Panc1 (cell line): ENCODE measurements around the gene KLHDC7A. TPM values are rescaled to one million over a fixed set of nuclear protein-coding genes. Genes with fewer than 3 reads are reported as not detected.

ENCODE experiments used
- ATAC-seq: fragments of 200-7000 bp; cut with Tn5 transposase; 2 replicates; pipeline ENCODE4 v1.9.1; 2020; ENCODE audit warnings: mild to moderate bottlenecking, moderate library complexity
- BruUV-seq: library from RNA; stranded (reverse); fragments of 400-500 nt; replicated peaks from 2 replicates; lab custom pipeline; 2021; lab: Mats Ljungman, UMichigan
- CTCF ChIA-PET: fragments of 300-600 bp; sonication (Branson Sonifier 250); formaldehyde crosslinking; loops from one replicate; lab custom pipeline; 2022; ENCODE audit warnings: antibody characterized with exemption; lab: Charles Lee
- POLR2A ChIA-PET: fragments of 300-600 bp; sonication (Branson Sonifier 250); formaldehyde crosslinking; loops from one replicate; lab custom pipeline; 2022; ENCODE audit warnings: antibody characterized with exemption; lab: Charles Lee
- DNase-seq: peaks from one replicate; pipeline ENCODE4 v3.0.0-alpha.2; 2010; ENCODE audit warnings: low read depth, low spot score
- H3K27ac ChIP-seq: 2 replicates; pipeline ENCODE4 v1.5.1; 2011; ENCODE audit warnings: mild to moderate bottlenecking, low read length, inconsistent platforms
- H3K27me3 ChIP-seq: fragments of 200-500 bp; sonication (Bioruptor generic); 2 replicates; pipeline ENCODE4 v1.6.0; 2014; ENCODE audit warnings: low read length, inconsistent platforms; ENCODE audit not compliant: control insufficient read depth, insufficient read depth
- H3K36me3 ChIP-seq: fragments of 200-500 bp; sonication (Bioruptor generic); 2 replicates; pipeline ENCODE4 v1.5.1; 2014; ENCODE audit warnings: inconsistent platforms, mild to moderate bottlenecking, low read length, moderate library complexity; ENCODE audit not compliant: control insufficient read depth, insufficient read depth
- H3K4me1 ChIP-seq: 2 replicates; pipeline ENCODE4 v1.5.1; 2011; ENCODE audit warnings: inconsistent platforms, mild to moderate bottlenecking, low read length, moderate library complexity; ENCODE audit not compliant: control insufficient read depth, insufficient read depth
- H3K4me3 ChIP-seq, 2 experiments: 2 replicates each; pipeline ENCODE4 v1.5.1; 2011 to 2012; ENCODE audit warnings: low read depth in 2 of 2, low read length in 2 of 2, mild to moderate bottlenecking in 2 of 2, inconsistent platforms in 1 of 2, moderate library complexity in 1 of 2
- H3K9me3 ChIP-seq: fragments of 200-500 bp; sonication (Bioruptor generic); 2 replicates; pipeline ENCODE4 v1.5.1; 2014; ENCODE audit warnings: low read depth, mild to moderate bottlenecking, inconsistent platforms, low read length, moderate library complexity; ENCODE audit not compliant: control insufficient read depth, insufficient read depth
- CTCF ChIP-seq: fragments of 450-650 bp; IDR thresholded peaks from 2 replicates; pipeline ENCODE4 v1.5.1; 2017; ENCODE audit warnings: mild to moderate bottlenecking
- POLR2AphosphoS5 ChIP-seq: IDR thresholded peaks from 2 replicates; pipeline ENCODE4 v1.6.1; 2012; ENCODE audit warnings: mild to moderate bottlenecking, low read depth, low read length, moderate library complexity
- REST ChIP-seq, 2 experiments: IDR thresholded peaks; 2 replicates each; pipeline ENCODE4 v1.6.1; 2011 to 2012; ENCODE audit warnings: low read depth in 2 of 2, control low read depth in 1 of 2, low read length in 1 of 2, mild to moderate bottlenecking in 1 of 2, moderate library complexity in 1 of 2; ENCODE audit not compliant: insufficient read depth in 1 of 2
- SIN3A ChIP-seq: IDR thresholded peaks from 2 replicates; pipeline ENCODE4 v1.6.1; 2012; ENCODE audit warnings: low read depth, mild to moderate bottlenecking, low read length, moderate library complexity, borderline replicate concordance; ENCODE audit not compliant: insufficient read depth
- TCF7L2 ChIP-seq: IDR thresholded peaks from 2 replicates; pipeline ENCODE4 v1.6.1; 2011; ENCODE audit warnings: mild to moderate bottlenecking, low read depth, low read length, inconsistent platforms
- in situ Hi-C: cut with HindIII; loops from 2 replicates; pipeline ENCODE4 v1.10.0; 2016; ENCODE audit warnings: low sequenced_read_pairs, low pct_unique_long_range_greater_than_20kb
- intact Hi-C: fragments of 100-400 bp; cut with micrococcal nuclease; formaldehyde crosslinking; loops from one replicate; pipeline ENCODE4 v1.10.0; 2022; ENCODE audit not compliant: unreplicated experiment
- total RNA-seq: library from RNA; stranded (reverse); gene quantifications from one replicate; pipeline ENCODE4 v1.2.1, GENCODE V29; 2021; ENCODE audit not compliant: unreplicated experiment

Gene KLHDC7A
- total RNA-seq, 1 experiment from 2014 or later = 0.31 TPM

GRCh38 chr1:18479454-18479853 lies 1.3 kb upstream of the KLHDC7A start:
- Histone ChIP-seq H3K9me3 (no peaks in the 10 kb centered on the region), H3K27me3 (no peaks in the 10 kb centered on the region), H3K4me3 (no peak overlapping the region), H3K36me3 (no peaks in the 10 kb centered on the region), H3K4me1 (no peaks in the 10 kb centered on the region), H3K27ac (no peak overlapping the region)
- no TSS peak for BruUV-seq
- DNase-seq = no peak
- no peak for TF ChIP-seq SIN3A
- no peak for TF ChIP-seq CTCF
- no peak for TF ChIP-seq REST (IDR thresholded peaks at IDR 0.05; ENCODE audit: insufficient read depth in 1 of 2, low read depth in 2 of 2, low read length in 1 of 2)
- TF ChIP-seq TCF7L2 = no peak
- TF ChIP-seq POLR2AphosphoS5 = no peak
- ATAC-seq = no peak
- intact Hi-C loops = no loop called here
- ChIA-PET POLR2A (no interaction called here), CTCF (no interaction called here)
- in situ Hi-C loops = no loop called here

GRCh38 chr1:18481190-18481920 lies 625 bp downstream of the KLHDC7A start:
- H3K36me3 ChIP-seq = no peaks in the 10 kb centered on the region
- H3K4me3 ChIP-seq = no peak overlapping the region
- H3K4me1 ChIP-seq = no peaks in the 10 kb centered on the region
- intact Hi-C loops (no loop called here), in situ Hi-C loops (no loop called here)
- no TSS peak for BruUV-seq
- no peaks in the 10 kb centered on the region for H3K9me3 ChIP-seq
- DNase-seq (no peak), ATAC-seq (no peak)
- no peaks in the 10 kb centered on the region for H3K27me3 ChIP-seq
- POLR2A ChIA-PET = no interaction called here
- no peak overlapping the region for H3K27ac ChIP-seq
- CTCF ChIA-PET = no interaction called here
- no peak for TF ChIP-seq POLR2AphosphoS5
- no peak for TF ChIP-seq CTCF
- no peak for TF ChIP-seq SIN3A
- TF ChIP-seq TCF7L2 = no peak
- no peak for TF ChIP-seq REST (IDR thresholded peaks at IDR 0.05; ENCODE audit: insufficient read depth in 1 of 2, low read depth in 2 of 2, low read length in 1 of 2)
